GM19240 (cell line): Measurements from ENCODE around the gene CDRT15.
"Not testable (repeated sequence)": the region's sequence is repeated elsewhere in the genome, so short reads cannot be mapped to it uniquely, and the experiment has no call there.

Source experiments
- DNase-seq: peaks from one replicate; pipeline ENCODE4 v3.0.0; 2011; ENCODE audit warnings: low spot score; ENCODE audit not compliant: insufficient read length

Gene CDRT15

GRCh38 chr17:14207791-14208190 lies 28.9 kb downstream of the CDRT15 start:
- DNase-seq: no peak

GRCh38 chr17:14206891-14207290 lies 29.8 kb downstream of the CDRT15 start:
- DNase-seq: no peak

- no peak for DNase-seq
Observed at GRCh38 chr17:14205992-14206461, 30.6 kb downstream of the CDRT15 start.

- no peak for DNase-seq
Observed at GRCh38 chr17:14205380-14205779, 31.3 kb downstream of the CDRT15 start.

- no peak for DNase-seq
Observed at GRCh38 chr17:14204546-14204945, 32.1 kb downstream of the CDRT15 start.

- DNase-seq: no peak
Observed at GRCh38 chr17:14204084-14204483, 32.6 kb downstream of the CDRT15 start.

- no peak for DNase-seq
Observed at GRCh38 chr17:14203388-14203787, 33.3 kb downstream of the CDRT15 start.

GRCh38 chr17:14202388-14203166 lies 34.1 kb downstream of the CDRT15 start:
- no peak for DNase-seq

- DNase-seq: no peak
Observed at GRCh38 chr17:14201988-14202380, 34.7 kb downstream of the CDRT15 start.

- DNase-seq: no peak
Observed at GRCh38 chr17:14201021-14201987, 35.4 kb downstream of the CDRT15 start.

- DNase-seq: no peak
Observed at GRCh38 chr17:14200354-14200753, 36.3 kb downstream of the CDRT15 start.

GRCh38 chr17:14199601-14200000 lies 37.1 kb downstream of the CDRT15 start:
- DNase-seq: no peak

- DNase-seq: no peak
Observed at GRCh38 chr17:14198575-14198974, 38.1 kb downstream of the CDRT15 start.

- no peak for DNase-seq
Observed at GRCh38 chr17:14198013-14198412, 38.6 kb downstream of the CDRT15 start.

- DNase-seq: no peak
Observed at GRCh38 chr17:14197586-14197985, 39.1 kb downstream of the CDRT15 start.

GRCh38 chr17:14197057-14197456 lies 39.6 kb downstream of the CDRT15 start:
- no peak for DNase-seq

GRCh38 chr17:14196377-14196997 lies 40.2 kb downstream of the CDRT15 start:
- DNase-seq: no peak

GRCh38 chr17:14192636-14193344 lies 43.9 kb downstream of the CDRT15 start:
- not testable (repeated sequence) for DNase-seq

- not testable (repeated sequence) for DNase-seq
Observed at GRCh38 chr17:14192039-14192438, 44.6 kb downstream of the CDRT15 start.

GRCh38 chr17:14191469-14191868 lies 45.2 kb downstream of the CDRT15 start:
- DNase-seq: not testable (repeated sequence)

GRCh38 chr17:14190774-14191173 lies 45.9 kb downstream of the CDRT15 start:
- not testable (repeated sequence) for DNase-seq
